Measurements from ENCODE around the gene DISC1.
"Not testable (repeated sequence)": the region's sequence is repeated elsewhere in the genome, so short reads cannot be mapped to it uniquely, and the experiment has no call there.

DISC1 gene

DNA sequence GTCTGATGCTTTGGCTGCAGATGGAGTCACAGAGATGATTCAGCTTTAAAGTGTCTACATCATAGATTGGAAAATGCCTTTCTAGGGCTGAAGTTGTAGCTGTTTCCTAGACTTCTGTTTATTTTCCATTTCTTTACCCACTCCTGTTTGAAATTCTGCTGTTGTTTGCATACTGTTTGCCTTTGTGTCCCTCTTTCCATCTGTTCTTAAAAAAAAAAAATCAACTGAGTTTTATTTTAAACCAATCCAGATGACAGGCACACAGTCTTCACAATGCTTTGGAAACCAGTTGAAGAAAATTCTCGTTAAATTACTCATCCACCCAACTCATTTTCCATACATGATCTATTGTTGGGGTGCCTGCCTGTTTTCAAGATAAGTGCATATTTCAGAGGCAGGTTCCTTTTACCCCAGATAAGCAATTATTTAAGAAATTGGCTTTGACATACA, 245.9 kb downstream of the DISC1 start:
- no peak for DNase-seq (ENCODE audit: low spot score)
- FAIRE-seq, result no peak

DNA sequence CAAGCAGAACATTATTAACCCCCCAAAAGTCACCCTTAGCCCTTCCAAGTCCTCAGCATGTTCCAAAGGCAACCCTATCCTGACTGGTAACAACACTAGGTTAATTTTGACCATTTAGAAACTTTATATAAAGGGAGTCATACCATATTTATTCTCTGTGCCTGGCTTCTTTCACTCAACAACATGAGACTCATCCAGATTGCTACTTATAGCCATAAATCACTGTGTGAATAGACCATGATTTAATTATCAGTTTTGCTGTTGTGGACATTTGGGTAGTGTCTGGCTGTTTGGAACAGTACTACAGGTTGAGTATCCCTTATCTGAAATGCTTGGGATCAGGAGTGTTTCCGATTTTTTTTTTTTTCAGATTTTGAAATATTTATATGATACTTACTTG, 252.1 kb downstream of the DISC1 start:
- no peak for FAIRE-seq
- DNase-seq (ENCODE audit: low spot score), result no peak

DNA sequence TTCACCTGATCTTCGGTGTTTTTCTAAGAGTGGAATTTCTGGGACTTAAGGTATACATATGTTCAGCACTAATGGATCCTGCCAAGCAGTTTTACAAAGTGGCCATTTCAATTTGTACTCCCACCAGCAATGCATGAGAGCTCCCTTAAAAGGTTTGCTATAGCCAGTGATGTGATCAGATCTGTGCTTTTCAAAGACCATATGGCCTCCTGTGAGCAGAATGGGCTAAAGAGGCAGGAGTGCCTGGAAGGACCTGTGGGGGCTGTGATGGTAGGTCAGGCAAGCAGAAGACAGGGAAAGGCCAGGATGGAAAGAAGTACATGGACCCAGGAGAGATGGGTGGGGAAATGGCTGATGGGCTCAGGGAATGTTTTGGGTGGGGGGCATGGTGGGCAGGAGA, 252.7 kb downstream of the DISC1 start:
- no peak for DNase-seq (ENCODE audit: low spot score)
- FAIRE-seq, result no peak

DNA sequence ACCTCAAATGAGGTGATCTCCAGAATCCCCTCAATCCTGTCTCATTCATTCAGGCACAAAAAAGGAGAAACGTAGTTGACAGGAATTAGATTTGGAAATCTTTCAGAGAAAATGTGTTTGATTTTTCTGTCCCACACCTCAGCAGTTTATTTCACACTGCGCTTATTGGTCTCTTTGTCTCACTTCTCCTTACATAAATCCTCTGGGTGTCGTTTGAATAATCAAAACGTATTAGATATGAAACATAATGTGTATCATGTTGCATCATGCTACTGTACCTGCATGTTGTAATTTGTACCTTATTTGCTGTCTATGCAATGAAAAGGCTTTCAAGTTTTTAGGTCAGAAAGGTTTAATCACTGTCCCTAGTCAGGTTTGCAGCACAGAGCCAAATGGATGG, 255.7 kb downstream of the DISC1 start:
- FAIRE-seq (no peak), DNase-seq (ENCODE audit: low spot score) (no peak)

DNA sequence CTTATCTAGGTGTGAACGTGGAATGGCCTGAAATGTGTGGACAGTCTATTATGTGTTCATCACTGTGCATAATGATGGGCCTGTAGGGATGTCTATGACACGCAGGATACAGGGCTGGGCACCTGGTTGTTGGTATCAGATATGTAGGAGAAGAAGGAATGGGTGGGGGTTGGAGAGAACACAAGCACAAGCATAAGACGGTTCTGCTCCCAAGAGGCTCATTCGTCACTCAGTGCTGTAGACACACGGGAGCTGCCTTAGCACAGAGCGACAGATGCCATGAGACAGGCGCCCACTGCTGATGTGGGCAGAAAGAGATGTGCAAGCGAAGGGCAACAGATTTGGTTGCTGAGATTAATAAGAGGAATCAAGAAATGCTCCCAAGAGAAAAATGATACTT, 256.2 kb downstream of the DISC1 start:
- FAIRE-seq (no peak), DNase-seq (ENCODE audit: low spot score) (no peak)

DNA sequence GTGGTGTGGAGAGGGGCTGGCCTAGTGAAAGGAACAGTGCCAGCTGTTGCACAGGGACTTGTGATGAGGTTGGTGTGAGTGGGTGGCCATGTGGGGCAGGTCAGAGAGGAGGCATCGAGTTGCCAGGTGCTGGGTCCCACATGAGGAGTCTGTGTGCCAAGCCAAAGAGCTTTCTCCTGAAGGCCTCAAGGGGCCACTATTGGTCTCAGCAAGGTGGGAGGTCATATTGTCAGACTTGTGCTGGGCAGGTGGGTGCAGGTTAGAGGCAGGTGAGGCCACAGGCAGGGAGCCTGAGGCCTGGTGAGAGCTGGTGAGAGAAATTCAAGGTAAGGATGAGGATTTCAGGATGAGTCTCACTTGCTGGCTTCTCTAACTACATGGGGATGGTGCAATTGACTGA, 256.8 kb downstream of the DISC1 start:
- DNase-seq (ENCODE audit: low spot score), result no peak
- no peak for FAIRE-seq

DNA sequence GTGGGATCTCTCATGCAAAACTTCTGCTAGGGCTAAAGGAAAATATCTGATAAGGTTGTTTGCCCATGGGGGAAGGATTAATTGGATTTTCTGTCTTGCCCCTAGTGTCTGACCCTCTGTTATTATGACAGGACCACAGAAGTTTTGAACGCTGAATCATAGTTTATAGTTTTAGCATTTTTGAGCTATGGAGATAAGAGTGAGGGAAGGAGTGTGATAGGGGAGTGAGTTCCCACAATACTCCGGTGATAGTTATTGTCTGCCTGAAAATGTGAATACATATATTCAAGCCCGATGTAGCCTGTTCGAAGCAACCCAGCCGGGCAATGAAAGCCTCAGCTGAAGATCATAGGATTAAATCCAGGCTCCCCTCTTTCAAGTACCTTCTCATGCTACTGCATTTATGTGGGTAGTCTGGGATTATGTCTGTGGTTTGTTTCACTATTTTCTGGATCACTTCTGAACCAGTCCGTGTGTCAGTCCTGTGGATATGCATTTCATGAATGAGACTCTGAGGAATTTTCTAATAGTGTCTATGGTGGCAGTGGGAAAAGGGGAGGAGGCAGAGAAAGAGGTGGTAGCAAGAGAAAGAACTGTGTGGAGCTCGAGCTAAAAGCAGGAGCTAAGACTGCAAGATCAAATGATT, 258.7 kb downstream of the DISC1 start:
- DNase-seq (ENCODE audit: low spot score) (peak; percentile 12), FAIRE-seq (no peak)

DNA sequence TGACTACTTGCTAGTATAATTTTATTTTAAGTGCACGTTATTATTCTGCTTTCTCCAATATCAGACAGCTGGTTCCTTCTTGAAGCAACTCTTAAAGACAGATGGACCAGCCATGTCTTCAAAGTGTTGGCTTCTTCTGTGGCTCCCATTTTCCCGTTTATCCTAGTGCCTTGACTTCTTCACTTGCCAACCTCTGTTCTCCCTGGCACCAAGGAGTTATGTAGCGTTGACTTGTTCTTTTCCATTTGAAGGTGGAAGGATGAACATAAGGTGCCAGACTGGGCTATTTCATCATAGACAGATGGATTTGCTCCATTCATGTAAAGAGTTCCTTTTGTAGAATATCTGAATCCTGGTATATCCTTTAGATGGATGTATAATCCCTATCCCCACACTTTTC, 260.6 kb downstream of the DISC1 start:
- DNase-seq (ENCODE audit: low spot score) (no peak), FAIRE-seq (no peak)

DNA sequence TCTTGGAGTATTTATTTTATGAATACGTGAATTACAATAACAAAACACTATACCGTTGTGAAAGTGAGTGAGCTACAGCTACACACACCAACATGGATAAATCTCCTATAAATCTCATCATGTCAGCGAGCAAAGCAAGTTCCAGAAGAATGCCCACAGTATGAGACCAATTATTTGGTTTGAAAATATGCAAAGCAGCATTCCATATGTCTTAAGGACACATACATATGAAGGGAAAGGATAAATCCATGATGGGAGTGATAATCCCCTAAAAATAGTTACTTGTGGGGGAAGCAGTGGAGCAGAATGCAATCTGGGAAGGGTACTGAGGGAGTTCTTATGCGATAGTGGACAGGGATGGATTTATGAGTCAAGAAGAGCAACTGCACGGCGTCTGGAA, 261.3 kb downstream of the DISC1 start:
- FAIRE-seq (no peak), DNase-seq (ENCODE audit: low spot score) (no peak)

DNA sequence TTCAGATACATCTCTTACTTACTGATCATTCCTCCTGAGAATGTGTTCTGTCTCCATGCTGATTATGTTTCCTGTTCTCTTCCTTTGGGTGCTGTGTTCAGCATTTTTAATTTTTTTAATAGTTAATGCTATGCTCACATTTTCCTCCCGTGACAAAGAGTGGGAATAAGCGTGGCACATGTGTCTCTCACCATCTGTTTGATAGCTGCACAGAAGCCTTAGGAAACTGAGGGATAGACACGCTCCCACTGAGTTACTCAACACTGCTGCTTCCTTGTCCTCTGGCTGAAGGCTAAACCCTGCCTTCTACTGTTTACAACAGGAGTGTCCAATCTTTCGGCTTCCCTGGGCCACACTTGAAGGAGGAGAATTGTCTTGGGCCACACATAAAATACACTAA, 264.2 kb downstream of the DISC1 start:
- no peak for DNase-seq (ENCODE audit: low spot score)
- FAIRE-seq, result no peak

DNA sequence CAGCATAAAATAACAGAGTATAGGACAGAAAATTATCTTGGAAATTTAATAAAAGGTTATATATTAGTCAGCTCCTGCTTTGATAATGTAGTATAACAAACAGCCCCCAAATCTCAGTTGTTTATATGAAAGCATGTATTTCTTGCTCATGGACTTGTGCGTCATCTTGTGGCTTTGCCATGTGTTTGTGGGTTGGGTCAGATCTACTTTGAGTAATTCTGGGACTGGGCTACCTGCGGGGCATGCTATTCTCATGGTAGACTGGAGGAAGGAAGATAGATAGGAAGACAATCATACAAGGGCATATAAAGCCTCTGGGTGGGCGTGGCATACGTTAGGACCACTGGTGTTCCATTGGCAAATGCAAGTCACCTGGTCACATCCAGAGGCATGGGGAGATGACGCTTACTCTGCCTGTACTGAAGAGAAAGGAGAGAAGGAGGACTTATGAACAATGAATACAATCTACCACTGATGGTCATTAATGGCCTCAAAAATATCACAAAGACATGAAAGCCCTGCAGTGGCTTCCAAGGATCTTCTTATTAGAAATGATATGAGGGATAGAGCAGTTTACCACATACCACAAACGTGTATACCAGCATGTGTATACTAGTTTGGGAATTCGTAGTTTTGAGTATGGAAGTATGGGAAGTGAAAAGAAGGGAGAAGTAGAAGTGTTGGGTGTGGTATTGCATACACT, 267.0 kb downstream of the DISC1 start:
- DNase-seq (ENCODE audit: low spot score) (no peak), FAIRE-seq (no peak)

DNA sequence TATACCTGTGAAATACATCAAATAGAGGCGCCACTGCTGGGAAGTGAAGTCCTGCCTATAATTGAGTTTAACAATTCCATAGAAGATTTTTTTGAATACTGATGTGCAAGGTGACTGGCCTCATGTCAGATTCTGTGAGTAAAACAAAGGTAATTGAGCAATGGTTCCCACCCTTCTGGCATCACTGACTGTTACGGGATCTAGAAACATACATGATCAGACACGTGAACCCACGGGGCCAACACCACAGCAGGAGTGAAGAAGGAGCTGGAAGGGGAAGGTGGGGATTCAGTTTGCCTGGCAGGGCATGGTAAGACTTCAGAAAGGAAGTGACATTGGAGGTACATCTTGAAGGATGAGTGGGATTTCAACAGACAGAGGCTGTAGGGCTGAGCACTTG, 270.2 kb downstream of the DISC1 start:
- DNase-seq (ENCODE audit: low spot score), result no peak
- no peak for FAIRE-seq

DNA sequence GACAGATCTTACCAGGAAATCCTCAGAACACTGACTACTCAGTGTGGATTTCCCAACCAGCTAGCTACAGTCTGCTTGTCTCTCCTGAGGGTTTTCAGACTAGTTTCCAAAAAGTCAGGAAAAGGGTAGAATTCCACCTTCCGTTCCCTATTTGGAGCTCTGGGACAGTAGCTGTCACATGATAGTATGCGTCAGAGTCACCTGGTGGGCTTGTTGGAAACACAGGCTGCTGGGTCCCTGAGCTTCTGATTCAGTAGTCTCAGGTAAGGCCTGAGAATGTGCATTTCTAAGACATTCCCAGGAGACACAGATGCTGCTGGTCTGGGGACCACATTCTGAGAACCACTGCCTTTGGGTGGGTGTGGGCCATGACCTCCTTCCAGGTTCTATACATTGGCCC, 272.5 kb downstream of the DISC1 start:
- no peak for FAIRE-seq
- DNase-seq (ENCODE audit: low spot score), result no peak

DNA sequence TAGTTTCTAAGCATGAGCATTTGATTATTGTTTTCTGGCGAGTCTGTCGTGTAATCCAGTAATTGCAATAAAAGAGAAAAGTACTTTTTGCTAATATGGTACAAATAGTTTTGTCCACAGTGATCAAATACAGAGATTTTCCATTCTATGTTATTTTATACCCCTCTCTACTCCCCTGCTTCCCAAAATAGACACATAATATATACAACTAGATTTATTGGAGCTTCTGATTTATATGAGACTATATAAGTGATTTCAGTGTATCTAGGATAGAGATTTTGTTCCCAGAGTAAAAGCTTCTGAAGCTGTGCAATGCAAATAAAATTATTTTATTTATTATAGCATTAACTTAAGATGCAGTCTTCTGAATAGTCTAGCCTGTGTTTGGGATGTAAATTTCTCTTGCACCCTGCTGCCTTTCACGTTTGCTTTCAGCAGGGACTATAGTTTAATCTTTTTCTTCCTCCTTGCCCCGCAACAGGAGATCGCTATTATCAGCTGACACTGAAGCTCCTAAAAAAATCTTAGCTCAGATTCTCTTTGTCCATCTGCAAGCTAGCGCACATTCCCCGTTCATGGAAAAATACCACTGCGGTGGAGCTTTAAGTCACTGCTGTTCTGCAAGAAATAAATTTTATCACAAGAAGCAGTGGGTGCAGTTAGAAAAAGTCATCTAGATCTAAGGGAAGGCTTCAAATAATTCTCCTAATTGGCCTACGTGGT, 273.3 kb downstream of the DISC1 start:
- no peak for DNase-seq (ENCODE audit: low spot score)
- no peak for FAIRE-seq

DNA sequence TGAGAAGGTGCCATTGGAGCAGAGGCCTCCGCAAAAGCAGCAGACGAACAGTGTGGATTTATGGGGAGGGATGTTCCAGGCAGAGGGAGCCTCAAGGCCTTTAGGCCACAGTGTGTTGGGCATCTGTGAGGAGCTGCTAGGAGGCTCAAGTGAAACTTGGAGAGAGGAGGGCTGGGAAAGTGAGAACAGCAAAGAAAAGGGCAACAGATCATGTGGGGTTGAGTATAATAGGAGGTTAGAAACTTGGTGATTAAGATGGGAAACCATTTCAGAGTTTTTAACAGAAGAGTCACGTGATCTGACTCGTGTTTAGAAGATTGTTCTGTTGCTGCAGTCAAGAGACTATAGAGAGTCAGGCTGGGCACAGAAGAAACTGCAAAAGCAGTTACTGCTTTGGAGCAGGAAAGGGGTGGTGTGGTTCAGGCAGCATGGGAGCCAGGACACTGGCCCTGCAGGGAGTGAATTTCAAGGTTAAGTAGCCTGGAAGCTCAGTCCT, 277.0 kb downstream of the DISC1 start:
- DNase-seq (ENCODE audit: low spot score) (no peak), FAIRE-seq (no peak)

DNA sequence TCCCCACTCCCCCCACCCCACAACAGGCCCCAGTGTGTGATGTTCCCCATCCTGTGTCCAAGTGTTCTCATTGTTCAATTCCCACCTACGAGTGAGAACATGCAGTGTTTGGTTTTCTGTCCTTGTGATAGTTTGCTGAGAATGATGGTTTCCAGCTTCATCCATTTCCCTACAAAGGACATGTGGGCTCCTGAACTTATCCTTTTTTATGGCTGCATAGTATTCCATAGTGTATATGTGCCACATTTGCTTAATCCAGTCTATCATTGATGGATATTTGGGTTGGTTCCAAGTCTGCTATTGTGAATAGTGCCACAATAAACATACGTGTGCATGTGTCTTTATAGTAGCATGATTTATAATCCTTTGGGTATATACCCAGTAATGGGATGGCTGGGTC, 280.7 kb downstream of the DISC1 start:
- DNase-seq (ENCODE audit: low spot score); FAIRE-seq: not testable (repeated sequence)

DNA sequence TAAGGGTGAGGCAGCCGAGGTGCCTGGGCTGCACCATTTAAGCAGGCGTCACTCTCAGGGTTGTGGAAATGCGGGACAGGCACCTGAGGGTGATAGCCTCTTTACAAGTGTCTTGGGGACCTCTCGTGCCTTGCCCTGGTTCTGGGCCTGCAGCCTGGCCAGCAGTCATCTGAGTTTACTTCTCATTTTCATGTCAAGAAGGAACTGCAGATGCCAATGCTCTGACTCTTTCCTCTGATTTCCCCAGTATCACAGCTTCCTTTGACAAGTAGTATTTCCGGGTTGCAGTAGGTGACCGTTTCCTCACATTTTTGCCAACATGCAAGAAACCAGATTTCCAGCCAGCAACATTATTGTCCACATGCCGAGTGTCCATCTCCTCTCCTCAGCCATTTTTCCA, 286.9 kb downstream of the DISC1 start:
- FAIRE-seq (no peak), DNase-seq (ENCODE audit: low spot score) (no peak)

DNA sequence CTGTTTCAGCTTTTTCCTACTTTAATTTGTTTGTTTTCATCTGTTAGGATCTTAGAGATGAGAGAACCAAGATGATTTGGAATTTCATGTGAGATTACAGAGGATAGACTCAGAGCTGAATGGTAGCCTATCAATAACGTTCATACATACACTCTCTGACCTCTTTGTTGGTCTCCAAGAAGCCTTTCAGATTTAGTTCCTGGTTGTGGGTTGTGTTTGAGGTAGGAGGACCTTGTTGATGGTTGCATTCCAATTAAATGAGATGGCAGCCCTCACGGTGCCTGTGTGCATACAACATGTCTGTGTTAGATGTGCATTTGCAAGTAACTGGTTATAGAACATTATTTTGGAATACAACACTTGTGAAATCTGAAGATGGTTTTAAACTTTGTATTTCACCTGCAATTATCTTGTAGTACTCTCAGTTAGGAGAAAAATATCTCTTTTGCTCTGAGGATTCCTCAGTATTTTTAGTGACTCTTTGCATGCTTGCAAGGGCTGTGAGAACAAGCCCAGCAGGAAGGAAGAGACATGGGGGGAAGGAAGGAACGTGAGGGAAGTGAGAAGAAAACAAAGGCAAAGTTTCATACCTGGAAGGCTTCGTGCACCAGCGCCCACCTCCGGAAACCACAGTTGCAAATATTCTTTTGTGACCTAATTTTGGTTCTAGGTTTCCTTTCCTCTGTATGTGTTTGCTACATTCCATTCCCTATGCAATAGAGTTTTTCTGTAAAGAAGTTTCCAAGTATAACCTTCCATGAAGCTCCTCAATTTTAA, 291.8 kb downstream of the DISC1 start:
- FAIRE-seq (no peak), DNase-seq (ENCODE audit: low spot score) (peak; percentile 42)

DNA sequence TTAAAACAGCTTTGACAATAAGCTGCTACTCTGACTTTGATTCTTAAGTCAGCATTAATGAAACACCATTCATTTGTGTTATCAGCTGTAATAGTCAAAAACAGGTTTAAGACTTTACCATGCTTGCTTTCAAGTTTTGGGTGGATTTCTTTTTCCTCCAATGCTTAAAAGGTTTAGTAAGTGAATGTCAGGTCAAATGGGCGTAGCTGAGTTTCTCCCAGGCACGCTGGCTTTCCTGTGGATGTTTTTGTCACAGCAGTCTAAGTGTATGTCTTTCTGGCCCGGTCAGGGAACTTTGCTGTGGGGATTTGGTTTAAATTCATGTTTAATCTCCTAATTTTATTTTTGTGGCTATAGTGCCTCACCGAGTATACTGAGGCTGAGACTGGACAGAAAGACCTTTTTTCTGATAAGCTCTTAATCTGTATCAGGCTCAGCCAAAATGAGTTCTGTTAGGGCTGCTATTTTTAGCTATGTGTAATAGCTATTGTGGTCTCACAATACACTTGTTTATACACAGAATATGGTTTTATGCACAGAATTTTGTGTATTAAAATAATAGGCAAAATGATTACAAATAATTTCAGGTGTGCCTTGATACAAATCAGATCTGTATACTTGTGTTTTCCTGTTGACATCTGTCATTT, 292.8 kb downstream of the DISC1 start:
- DNase-seq (ENCODE audit: low spot score), result no peak
- FAIRE-seq, result no peak

DNA sequence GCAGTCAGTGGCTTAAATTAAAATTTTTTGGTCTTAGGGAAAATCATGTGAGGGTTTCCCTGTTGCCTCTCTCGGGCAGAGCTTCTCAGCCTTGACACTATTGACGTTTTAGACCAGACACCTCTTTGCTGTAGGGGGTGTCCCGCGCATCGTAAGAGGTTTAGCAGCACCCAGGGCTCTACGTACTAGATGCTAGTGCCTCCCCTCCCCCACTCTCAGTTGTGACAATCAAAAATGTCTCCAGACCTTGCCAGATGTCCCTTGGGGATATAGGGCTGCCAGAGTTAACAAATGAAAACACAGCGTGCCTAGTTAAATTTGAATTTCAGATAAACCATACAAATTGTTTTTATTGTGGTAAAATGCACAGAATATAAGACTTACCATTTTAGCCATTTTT, 293.3 kb downstream of the DISC1 start:
- no peak for FAIRE-seq
- DNase-seq (ENCODE audit: low spot score), result no peak

DNA sequence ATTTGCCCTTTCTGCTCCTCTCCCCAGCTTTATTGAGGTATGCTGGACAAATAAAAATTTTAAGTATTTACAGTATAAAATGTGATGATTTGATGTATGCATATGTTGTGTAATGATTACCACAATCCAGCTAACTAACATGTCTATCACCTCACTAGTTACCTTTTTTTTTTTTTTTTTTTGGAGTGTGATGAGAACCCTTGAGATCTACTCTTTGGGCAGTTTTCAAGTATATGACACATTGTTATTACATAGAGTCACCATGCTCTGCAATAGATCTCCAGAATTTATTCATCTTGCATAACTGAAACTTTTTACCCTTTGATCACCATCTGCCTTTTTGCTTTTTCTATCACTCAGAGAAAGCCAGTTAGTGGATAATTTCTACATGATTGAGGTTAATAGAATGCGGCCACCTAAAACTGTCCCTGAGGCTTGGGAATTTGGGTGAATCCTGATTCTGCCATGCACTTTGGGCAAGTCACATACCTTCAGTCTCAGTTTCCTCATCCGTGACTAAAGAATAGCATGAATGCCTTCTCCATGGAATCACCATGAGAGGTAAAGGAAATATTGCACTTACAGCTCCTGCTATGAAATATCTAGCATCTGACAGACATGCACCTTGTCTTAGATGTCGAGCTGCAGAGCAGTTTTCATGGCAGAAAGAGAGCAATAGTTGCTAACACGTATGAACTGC, 295.2 kb downstream of the DISC1 start:
- FAIRE-seq, result no peak
- DNase-seq (ENCODE audit: low spot score), result no peak

Data from urothelium cell line (cell line).